ENCODE results near the gene KIF14. TPM values are rescaled to one million over a fixed set of nuclear protein-coding genes. Genes with fewer than 3 reads are reported as not detected.

KIF14 gene
- polyA plus RNA-seq, 1 donor: 2.9 TPM

Other genes with a start within 250 kb of the KIF14 start
- gene ZNF281, start 210.7 kb downstream of the KIF14 start, polyA plus RNA-seq: 16.5 TPM
- gene DDX59, start 49.2 kb upstream of the KIF14 start, polyA plus RNA-seq: 22.9 TPM
- gene CAMSAP2, start 118.1 kb upstream of the KIF14 start, polyA plus RNA-seq: 17.9 TPM

All from large intestine (tissue), 1 donor.